T-helper 1 cell treated with Interleukin-12 subunit alpha and Interleukin-12 subunit beta and Interleukin-4 antibody, amounts not matched to agents 30 ng/mL and 1 ng/mL, for 36 hours (primary cell): Measurements from ENCODE around the gene FBXO27. TPM values are rescaled to one million over a fixed set of nuclear protein-coding genes. Genes with fewer than 3 reads are reported as not detected.
"Not testable (repeated sequence)": the region's sequence is repeated elsewhere in the genome, so short reads cannot be mapped to it uniquely, and the experiment has no call there.

Experiments used
- intact Hi-C: fragments of 100-400 bp; cut with micrococcal nuclease; formaldehyde crosslinking; loops from one replicate; pipeline ENCODE4 v1.15.1; 2024
- total RNA-seq: library from RNA; stranded (reverse); gene quantifications from 2 replicates; pipeline ENCODE4 v1.2.3, GENCODE V29; 2022

Gene FBXO27
- not detected in 2 replicates for total RNA-seq

GRCh38 chr19:39032063-39032918, at the start of gene FBXO27:
Gene FBXO27 (minus strand): TSS chr19:39032549. CDS start chr19:39032227, 322 bp downstream.
- intact Hi-C loops = no loop called here

GRCh38 chr19:39080431-39080830, 48.1 kb upstream of the FBXO27 start:
- intact Hi-C loops = no loop called here

- intact Hi-C loops = no loop called here
These were observed 46.3 kb upstream of the FBXO27 start for GRCh38 chr19:39078436-39079200.

GRCh38 chr19:39077323-39077722, 45.0 kb upstream of the FBXO27 start:
- intact Hi-C loops = no loop called here

- intact Hi-C loops = no loop called here
These were observed 42.6 kb upstream of the FBXO27 start for GRCh38 chr19:39074942-39075341.

GRCh38 chr19:39074205-39074692, 41.9 kb upstream of the FBXO27 start:
- intact Hi-C loops = no loop called here

- intact Hi-C loops = no loop called here
These were observed 38.5 kb upstream of the FBXO27 start for GRCh38 chr19:39070888-39071287.

- intact Hi-C loops = not testable (repeated sequence)
These were observed 35.9 kb upstream of the FBXO27 start for GRCh38 chr19:39068259-39068658.

GRCh38 chr19:39067104-39067503, 34.8 kb upstream of the FBXO27 start:
- intact Hi-C loops = no loop called here

- intact Hi-C loops = no loop called here
These were observed 33.6 kb upstream of the FBXO27 start for GRCh38 chr19:39065928-39066327.

GRCh38 chr19:39064405-39064804, 32.1 kb upstream of the FBXO27 start:
- intact Hi-C loops = no loop called here

- intact Hi-C loops = no loop called here
These were observed 27.8 kb upstream of the FBXO27 start for GRCh38 chr19:39060171-39060570.

- intact Hi-C loops = no loop called here
These were observed 27.0 kb upstream of the FBXO27 start for GRCh38 chr19:39059302-39059701.

GRCh38 chr19:39057615-39058014, 25.3 kb upstream of the FBXO27 start:
- intact Hi-C loops = no loop called here

- intact Hi-C loops = loop anchor here (5.0 kb wide), 1 partner anchor 53 kb away; no protein-coding TSS in a partner anchor
These were observed 21.7 kb upstream of the FBXO27 start for GRCh38 chr19:39054091-39054470.

- intact Hi-C loops = loop anchor here (5.0 kb wide), 1 partner anchor 54 kb away; no protein-coding TSS in a partner anchor
These were observed 21.1 kb upstream of the FBXO27 start for GRCh38 chr19:39053276-39054090.

GRCh38 chr19:39052846-39053245, 20.5 kb upstream of the FBXO27 start:
- intact Hi-C loops = loop anchor here (5.0 kb wide), 1 partner anchor 54 kb away; no protein-coding TSS in a partner anchor

GRCh38 chr19:39052243-39052746, 19.9 kb upstream of the FBXO27 start:
- intact Hi-C loops = loop anchor here (5.0 kb wide), 1 partner anchor 55 kb away; no protein-coding TSS in a partner anchor

GRCh38 chr19:39047073-39047472, 14.7 kb upstream of the FBXO27 start:
- intact Hi-C loops = no loop called here

- intact Hi-C loops = no loop called here
These were observed 13.9 kb upstream of the FBXO27 start for GRCh38 chr19:39046037-39046821.
